GM12878 (cell line): ENCODE measurements around the gene NKX1-2. TPM values are rescaled to one million over a fixed set of nuclear protein-coding genes. Genes with fewer than 3 reads are reported as not detected.

Source experiments
- ATAC-seq: fragments of 200-7000 bp; cut with Tn5 transposase; 3 replicates; pipeline ENCODE4 v1.9.1; 2020; ENCODE audit warnings: mild to moderate bottlenecking, moderate library complexity
- BruUV-seq: library from RNA; stranded (reverse); fragments of 400-500 nt; replicated peaks from 2 replicates; lab custom pipeline; 2021; lab: Mats Ljungman, UMichigan
- CTCF ChIA-PET: fragments of 300-600 bp; sonication (Branson Sonifier 250); formaldehyde crosslinking; extraction: SDS; loops from one replicate; lab custom pipeline; 2021; ENCODE audit warnings: inconsistent platforms; lab: Yijun Ruan, JAX
- POLR2A ChIA-PET: fragments of 350-600 bp; formaldehyde crosslinking; extraction: SDS; loops from one replicate; lab custom pipeline; 2021; ENCODE audit warnings: inconsistent platforms; lab: Charles Lee
- RAD21 ChIA-PET: fragments of 300-600 bp; sonication (Branson Sonifier 250); formaldehyde crosslinking; loops from one replicate; lab custom pipeline; 2023; ENCODE audit warnings: antibody characterized with exemption; ENCODE audit not compliant: unreplicated experiment; lab: Charles Lee
- SMC1A ChIA-PET: fragments of 300-600 bp; sonication (Branson Sonifier 250); formaldehyde crosslinking; loops from one replicate; lab custom pipeline; 2023; ENCODE audit not compliant: unreplicated experiment, uncharacterized antibody; lab: Charles Lee
- DNase-seq: peaks from one replicate; pipeline ENCODE4 v3.0.0-alpha.2; 2011; ENCODE audit warnings: low read depth, low spot score
- FAIRE-seq: peaks from 3 replicates; lab custom pipeline; 2011; peaks lifted over from hg19 to GRCh38; lab: Jason Lieb, UNC
- H2AFZ ChIP-seq: 2 replicates; pipeline ENCODE4 v1.6.0; 2011; ENCODE audit warnings: low read depth, low read length, control low read depth; ENCODE audit not compliant: control insufficient read depth
- H3K27ac ChIP-seq: 2 replicates; pipeline ENCODE4 v1.5.1; 2011; ENCODE audit warnings: control low read depth; ENCODE audit not compliant: control insufficient read depth, insufficient read depth
- H3K27me3 ChIP-seq, 2 experiments: replicated peaks in 1 of 2; 2 replicates each; pipeline versions ENCODE4 v1.6.0 to v1.6.1; 2011; ENCODE audit warnings: low read length in 1 of 2; ENCODE audit not compliant: control insufficient read depth in 2 of 2, insufficient read depth in 2 of 2
- H3K36me3 ChIP-seq, 2 experiments: 2 replicates each; pipeline ENCODE4 v1.5.1; 2011; ENCODE audit warnings: low read length in 1 of 2; ENCODE audit not compliant: control insufficient read depth in 2 of 2, insufficient read depth in 2 of 2
- H3K4me1 ChIP-seq: 2 replicates; pipeline ENCODE4 v1.6.1; 2011; ENCODE audit warnings: mild to moderate bottlenecking, low read length, moderate library complexity, mixed read lengths; ENCODE audit not compliant: control insufficient read depth, insufficient read depth
- H3K4me2 ChIP-seq: 2 replicates; pipeline ENCODE4 v1.6.0; 2011; ENCODE audit warnings: control low read depth; ENCODE audit not compliant: control insufficient read depth, insufficient read depth
- H3K4me3 ChIP-seq: fragments of 200-600 bp; sonication (generic); 2 replicates; pipeline ENCODE4 v1.5.1; 2016
- H3K79me2 ChIP-seq: 2 replicates; pipeline ENCODE4 v1.6.0; 2011; ENCODE audit warnings: low read length; ENCODE audit not compliant: control insufficient read depth, insufficient read depth
- H3K9ac ChIP-seq: 2 replicates; pipeline ENCODE4 v1.8.0; 2011; ENCODE audit warnings: low read length, control low read depth, mixed read lengths; ENCODE audit not compliant: control insufficient read depth, insufficient read depth
- H3K9me3 ChIP-seq: replicated peaks from 3 replicates; pipeline ENCODE4 v1.5.1; 2011; ENCODE audit warnings: mild to moderate bottlenecking, low read length; ENCODE audit not compliant: control insufficient read depth, insufficient read depth
- H4K20me1 ChIP-seq: 2 replicates; pipeline ENCODE4 v1.6.0; 2011; ENCODE audit not compliant: control insufficient read depth, insufficient read depth
- BRCA1 ChIP-seq: IDR thresholded peaks from 2 replicates; pipeline ENCODE4 v1.6.1; 2011; ENCODE audit warnings: low read depth, low read length, improper control_type of control experiment
- CHD1 ChIP-seq: IDR thresholded peaks from 2 replicates; pipeline ENCODE4 v1.6.1; 2012; ENCODE audit warnings: low read depth, low read length, improper control_type of control experiment
- EP300 ChIP-seq, 2 experiments: fragments of 150-350 bp in 1 of 2; IDR thresholded peaks; 2 replicates each; pipeline ENCODE4 v1.6.1; 2011 to 2012; ENCODE audit warnings: low read depth in 2 of 2, low read length in 2 of 2, borderline replicate concordance in 1 of 2, improper control_type of control experiment in 1 of 2, inconsistent platforms in 1 of 2; ENCODE audit not compliant: control insufficient read depth in 1 of 2
- EZH2 ChIP-seq: IDR thresholded peaks from 2 replicates; pipeline ENCODE4 v1.6.1; 2012; ENCODE audit warnings: low read depth, mild to moderate bottlenecking, control low read depth, inconsistent platforms, low read length, borderline replicate concordance; ENCODE audit not compliant: control insufficient read depth
- HDGF ChIP-seq: fragments of 450-650 bp; IDR thresholded peaks from 2 replicates; pipeline ENCODE4 v1.6.1; 2016; ENCODE audit warnings: antibody characterized with exemption
- IRF4 ChIP-seq: IDR thresholded peaks from 2 replicates; pipeline ENCODE4 v1.6.1; 2011; ENCODE audit warnings: low read depth, low read length
- MYC ChIP-seq: IDR thresholded peaks from 2 replicates; pipeline ENCODE4 v1.6.1; 2011; ENCODE audit warnings: mild to moderate bottlenecking, low read length, moderate library complexity, inconsistent platforms; ENCODE audit not compliant: insufficient read depth, insufficient replicate concordance, insufficient read length, severe bottlenecking
- PAX8 ChIP-seq: fragments of 450-650 bp; IDR thresholded peaks from 2 replicates; pipeline ENCODE4 v1.6.1; 2017; ENCODE audit warnings: mild to moderate bottlenecking, moderate library complexity
- PML ChIP-seq: IDR thresholded peaks from 2 replicates; pipeline ENCODE4 v1.6.1; 2012; ENCODE audit warnings: low read length, inconsistent platforms
- POLR2AphosphoS5 ChIP-seq: IDR thresholded peaks from 2 replicates; pipeline ENCODE4 v1.6.1; 2011; ENCODE audit warnings: mild to moderate bottlenecking, low read length, inconsistent platforms
- SIX5 ChIP-seq: IDR thresholded peaks from 2 replicates; pipeline ENCODE4 v1.6.1; 2011; ENCODE audit warnings: mild to moderate bottlenecking, low read depth, low read length, moderate library complexity; ENCODE audit not compliant: severe bottlenecking
- SREBF1 ChIP-seq: IDR thresholded peaks from 2 replicates; pipeline ENCODE4 v1.6.1; 2012; ENCODE audit warnings: mild to moderate bottlenecking, low read length
- USF2 ChIP-seq: IDR thresholded peaks from 2 replicates; pipeline ENCODE4 v1.6.1; 2011; ENCODE audit warnings: low read depth, low read length, improper control_type of control experiment, borderline replicate concordance
- WGBS: methylation state at CpG from one replicate; pipeline ENCODE4 v1.1.6; 2016; ENCODE audit warnings: low lambda C conversion rate; ENCODE audit not compliant: insufficient replicate concordance, insufficient coverage; ENCODE audit errors: missing lambda C conversion rate; 5-methylcytosine and 5-hydroxymethylcytosine counted together
- in situ Hi-C: fragments of 300-500 bp; cut with MboI; formaldehyde crosslinking; loops from 9 replicates; pipeline ENCODE4 v1.14.3; 2018; ENCODE audit warnings: mixed read lengths
- intact Hi-C: fragments of 100-400 bp; cut with micrococcal nuclease; formaldehyde crosslinking; loops from one replicate; pipeline ENCODE4 v1.14.2; 2022; ENCODE audit not compliant: unreplicated experiment
- polyA plus RNA-seq, 11 experiments: library from polyadenylated mRNA; depleted of rRNA in 4 of 11; unstranded in 6 of 11; stranded (reverse) in 5 of 11; fragments of >200 nt; fragmentation: Nextera tagmentation in 4 of 11; fragmentation: Illumina TruSeq in 1 of 11; extraction: Ambion mirVana in 4 of 11; extraction: Trizol in 1 of 11; gene quantifications; 1 replicate in 1 of 11; 2 replicates in 10 of 11; pipeline versions ENCODE4 v1.2.1 to v1.2.3, GENCODE V29; 2011 to 2016; ENCODE audit warnings: inconsistent platforms in 2 of 11, missing spikeins in 2 of 11, low read depth in 1 of 11
- total RNA-seq, 4 experiments: library from RNA; depleted of rRNA in 3 of 4; stranded (reverse); fragments of >200 nt in 3 of 4; fragmentation: Illumina TruSeq in 1 of 4; extraction: Trizol in 1 of 4; gene quantifications; 2 replicates each; pipeline versions ENCODE4 v1.2.1 to v1.2.3, GENCODE V29; 2013 to 2021
- TF ChIP-seq, protein P1 (sequence below): IDR thresholded peaks from 2 replicates; pipeline ENCODE4 v1.6.1; 2012; ENCODE audit warnings: mild to moderate bottlenecking, low read depth, low read length
- TF ChIP-seq, protein P2 (sequence below): IDR thresholded peaks from 2 replicates; pipeline ENCODE4 v1.6.1; 2012; ENCODE audit warnings: low read depth, low read length, improper control_type of control experiment
- TF ChIP-seq, protein P3 (sequence below): IDR thresholded peaks from 2 replicates; pipeline ENCODE4 v1.6.1; 2011; ENCODE audit warnings: borderline replicate concordance, low read depth, mild to moderate bottlenecking, moderate library complexity, mixed read lengths, low read length; ENCODE audit not compliant: insufficient read depth; ENCODE audit errors: extremely low read length

The NKX1-2 gene
- total and polyA plus RNA-seq, 10 of the 15 experiments (the other 5 are each of a cell fraction or from before 2014, with no cell fraction given) = not detected

GRCh38 chr10:124453960-124454610, 4.2 kb upstream of the NKX1-2 start (continued):
- TF ChIP-seq, protein P1, sequence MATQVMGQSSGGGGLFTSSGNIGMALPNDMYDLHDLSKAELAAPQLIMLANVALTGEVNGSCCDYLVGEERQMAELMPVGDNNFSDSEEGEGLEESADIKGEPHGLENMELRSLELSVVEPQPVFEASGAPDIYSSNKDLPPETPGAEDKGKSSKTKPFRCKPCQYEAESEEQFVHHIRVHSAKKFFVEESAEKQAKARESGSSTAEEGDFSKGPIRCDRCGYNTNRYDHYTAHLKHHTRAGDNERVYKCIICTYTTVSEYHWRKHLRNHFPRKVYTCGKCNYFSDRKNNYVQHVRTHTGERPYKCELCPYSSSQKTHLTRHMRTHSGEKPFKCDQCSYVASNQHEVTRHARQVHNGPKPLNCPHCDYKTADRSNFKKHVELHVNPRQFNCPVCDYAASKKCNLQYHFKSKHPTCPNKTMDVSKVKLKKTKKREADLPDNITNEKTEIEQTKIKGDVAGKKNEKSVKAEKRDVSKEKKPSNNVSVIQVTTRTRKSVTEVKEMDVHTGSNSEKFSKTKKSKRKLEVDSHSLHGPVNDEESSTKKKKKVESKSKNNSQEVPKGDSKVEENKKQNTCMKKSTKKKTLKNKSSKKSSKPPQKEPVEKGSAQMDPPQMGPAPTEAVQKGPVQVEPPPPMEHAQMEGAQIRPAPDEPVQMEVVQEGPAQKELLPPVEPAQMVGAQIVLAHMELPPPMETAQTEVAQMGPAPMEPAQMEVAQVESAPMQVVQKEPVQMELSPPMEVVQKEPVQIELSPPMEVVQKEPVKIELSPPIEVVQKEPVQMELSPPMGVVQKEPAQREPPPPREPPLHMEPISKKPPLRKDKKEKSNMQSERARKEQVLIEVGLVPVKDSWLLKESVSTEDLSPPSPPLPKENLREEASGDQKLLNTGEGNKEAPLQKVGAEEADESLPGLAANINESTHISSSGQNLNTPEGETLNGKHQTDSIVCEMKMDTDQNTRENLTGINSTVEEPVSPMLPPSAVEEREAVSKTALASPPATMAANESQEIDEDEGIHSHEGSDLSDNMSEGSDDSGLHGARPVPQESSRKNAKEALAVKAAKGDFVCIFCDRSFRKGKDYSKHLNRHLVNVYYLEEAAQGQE = no peak
- no peak for TF ChIP-seq EZH2
- TF ChIP-seq, all 136 proteins: peak for 0

- intact Hi-C loops (no loop called here), in situ Hi-C loops (no loop called here)
- H3K27ac ChIP-seq = no peak overlapping the region
- H4K20me1 ChIP-seq = no peaks in the 10 kb centered on the region
- H3K36me3 ChIP-seq = no peaks in the 10 kb centered on the region
- ATAC-seq = no peak
- CTCF ChIA-PET = no interaction called here
- RAD21 ChIA-PET = no interaction called here
- H2AFZ ChIP-seq = no peak overlapping the region
- no peaks in the 10 kb centered on the region for H3K9me3 ChIP-seq
- no peak for DNase-seq
- no peak overlapping the region for H3K9ac ChIP-seq
- POLR2A ChIA-PET = no interaction called here
- WGBS = 33% methylated on average over 6 of the region's 6 CpGs
- no peak overlapping the region for H3K4me3 ChIP-seq
- no peak for FAIRE-seq
- H3K4me2 ChIP-seq = no peak overlapping the region
- BruUV-seq = no TSS peak
- H3K27me3 ChIP-seq = peaks cover 17 to 20% of the 10 kb centered on the region in 2 experiments
- H3K4me1 ChIP-seq = no peaks in the 10 kb centered on the region
- no peaks in the 10 kb centered on the region for H3K79me2 ChIP-seq
- SMC1A ChIA-PET = no interaction called here
- TF ChIP-seq HDGF (no peak), EP300 (IDR thresholded peaks at IDR 0.05; ENCODE audit: borderline replicate concordance in 1 of 2, control insufficient read depth in 1 of 2, low read depth in 2 of 2, low read length in 2 of 2) (no peak), SREBF1 (no peak), MYC (no peak), USF2 (no peak), CHD1 (no peak), SIX5 (no peak), PAX8 (no peak), IRF4 (no peak), PML (no peak), POLR2AphosphoS5 (no peak), BRCA1 (no peak)
- TF ChIP-seq, protein P2, sequence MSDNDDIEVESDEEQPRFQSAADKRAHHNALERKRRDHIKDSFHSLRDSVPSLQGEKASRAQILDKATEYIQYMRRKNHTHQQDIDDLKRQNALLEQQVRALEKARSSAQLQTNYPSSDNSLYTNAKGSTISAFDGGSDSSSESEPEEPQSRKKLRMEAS = no peak
- TF ChIP-seq, protein P3, sequence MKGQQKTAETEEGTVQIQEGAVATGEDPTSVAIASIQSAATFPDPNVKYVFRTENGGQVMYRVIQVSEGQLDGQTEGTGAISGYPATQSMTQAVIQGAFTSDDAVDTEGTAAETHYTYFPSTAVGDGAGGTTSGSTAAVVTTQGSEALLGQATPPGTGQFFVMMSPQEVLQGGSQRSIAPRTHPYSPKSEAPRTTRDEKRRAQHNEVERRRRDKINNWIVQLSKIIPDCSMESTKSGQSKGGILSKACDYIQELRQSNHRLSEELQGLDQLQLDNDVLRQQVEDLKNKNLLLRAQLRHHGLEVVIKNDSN = no peak
Observed at GRCh38 chr10:124451276-124451675, 1.4 kb upstream of the NKX1-2 start.
